SK-N-SH (cell line): ENCODE measurements around the gene ABCA9. TPM values are rescaled to one million over a fixed set of nuclear protein-coding genes. Genes with fewer than 3 reads are reported as not detected.

Experiments
- CTCF ChIA-PET: fragments of 300-600, 350-600 bp; formaldehyde crosslinking; extraction: SDS; loops from one replicate; lab custom pipeline; 2021; lab: Yijun Ruan, JAX
- POLR2A ChIA-PET: fragments of 350-600 bp; sonication (Branson Sonifier 250); formaldehyde crosslinking; extraction: SDS; loops from one replicate; lab custom pipeline; 2020; ENCODE audit warnings: antibody characterized with exemption, inconsistent platforms; lab: Yijun Ruan, JAX
- DNase-seq: peaks from one replicate; pipeline ENCODE4 v3.0.0; 2012
- H2AFZ ChIP-seq: fragments of 200-600 bp; sonication (generic); 2 replicates; pipeline ENCODE4 v1.8.1; 2016; ENCODE audit warnings: antibody characterized with exemption, mild to moderate bottlenecking, low read depth
- H3F3A ChIP-seq: fragments of 200-600 bp; sonication (generic); replicated peaks from 2 replicates; pipeline ENCODE3; 2016; ENCODE audit warnings: antibody characterized with exemption, mild to moderate bottlenecking; ENCODE audit not compliant: insufficient read depth
- H3K27ac ChIP-seq, 2 experiments: fragments of 200-500 bp in 1 of 2; fragments of 200-600 bp in 1 of 2; sonication (Bioruptor generic) in 1 of 2; sonication (generic), shearing (Covaris generic) in 1 of 2; 2 replicates each; pipeline versions ENCODE4 v1.5.1 to v1.6.1; 2014 to 2016; ENCODE audit warnings: low read depth in 2 of 2, inconsistent platforms in 1 of 2, low read length in 1 of 2, mild to moderate bottlenecking in 1 of 2, mixed read lengths in 1 of 2
- H3K27me3 ChIP-seq: fragments of 200-600 bp; sonication (generic), shearing (Covaris generic); 2 replicates; pipeline ENCODE4 v1.6.1; 2016; ENCODE audit warnings: mixed run types; ENCODE audit not compliant: insufficient read depth
- H3K36me3 ChIP-seq, 2 experiments: fragments of 200-500 bp in 1 of 2; fragments of 200-600 bp in 1 of 2; sonication (Bioruptor generic) in 1 of 2; sonication (generic) in 1 of 2; replicated peaks in 1 of 2; 2 replicates each; pipeline versions ENCODE3 to v1.5.1; 2014 to 2016; ENCODE audit warnings: low read length in 1 of 2, mild to moderate bottlenecking in 1 of 2; ENCODE audit not compliant: insufficient read depth in 2 of 2, control insufficient read depth in 1 of 2
- H3K4me1 ChIP-seq, 2 experiments: fragments of 200-500 bp in 1 of 2; fragments of 200-600 bp in 1 of 2; sonication (Bioruptor generic) in 1 of 2; sonication (generic), shearing (Covaris generic) in 1 of 2; 2 replicates each; pipeline versions ENCODE4 v1.5.1 to v1.6.1; 2014 to 2016; ENCODE audit warnings: low read depth in 1 of 2, low read length in 1 of 2, mixed run types in 1 of 2; ENCODE audit not compliant: insufficient read depth in 2 of 2, control insufficient read depth in 1 of 2
- H3K4me2 ChIP-seq: fragments of 200-600 bp; sonication (generic), shearing (Covaris generic); 2 replicates; pipeline ENCODE4 v1.6.1; 2017; ENCODE audit warnings: mixed run types
- H3K4me3 ChIP-seq, 2 experiments: fragments of 200-500 bp in 1 of 2; fragments of 200-600 bp in 1 of 2; sonication (Bioruptor generic) in 1 of 2; sonication (generic), shearing (Covaris generic) in 1 of 2; 2 replicates each; pipeline versions ENCODE4 v1.5.1 to v1.8.1; 2014 to 2016; ENCODE audit warnings: low read depth in 2 of 2, inconsistent platforms in 1 of 2, low read length in 1 of 2, mild to moderate bottlenecking in 1 of 2, mixed read lengths in 1 of 2, moderate library complexity in 1 of 2
- H3K79me2 ChIP-seq: fragments of 200-600 bp; sonication (generic); 2 replicates; pipeline ENCODE4 v1.8.1; 2017; ENCODE audit warnings: mild to moderate bottlenecking; ENCODE audit not compliant: insufficient read depth
- H3K9ac ChIP-seq: fragments of 200-600 bp; sonication (generic); 2 replicates; pipeline ENCODE4 v1.6.1; 2017; ENCODE audit warnings: mixed run types
- H3K9me2 ChIP-seq: fragments of 200-600 bp; sonication (generic); 2 replicates; pipeline ENCODE4 v1.6.1; 2017; ENCODE audit warnings: mixed run types
- H3K9me3 ChIP-seq: fragments of 200-600 bp; sonication (generic); 2 replicates; pipeline ENCODE4 v1.6.1; 2017; ENCODE audit warnings: mixed run types, mild to moderate bottlenecking, moderate library complexity
- H4K20me1 ChIP-seq: fragments of 200-600 bp; sonication (generic); 2 replicates; pipeline ENCODE4 v1.6.1; 2017; ENCODE audit warnings: mild to moderate bottlenecking, mixed run types; ENCODE audit not compliant: insufficient read depth
- CHD2 ChIP-seq: fragments of 150-350 bp; IDR thresholded peaks from 2 replicates; pipeline ENCODE4 v1.6.1; 2018; ENCODE audit warnings: low read length; ENCODE audit not compliant: partially characterized antibody
- CTCF ChIP-seq: fragments of 200-600 bp; sonication (generic); IDR thresholded peaks from 2 replicates; pipeline ENCODE4 v1.6.1; 2017; ENCODE audit warnings: antibody characterized with exemption, mild to moderate bottlenecking, moderate library complexity
- ELF1 ChIP-seq: IDR thresholded peaks from 2 replicates; pipeline ENCODE4 v1.4.0; 2012
- FOSL2 ChIP-seq: IDR thresholded peaks from 2 replicates; pipeline ENCODE4 v1.4.0; 2012; ENCODE audit warnings: low read depth, mild to moderate bottlenecking, moderate library complexity, borderline replicate concordance
- FOXM1 ChIP-seq: IDR thresholded peaks from 2 replicates; pipeline ENCODE4 v1.4.0; 2012; ENCODE audit warnings: low read depth, mild to moderate bottlenecking
- GABPA ChIP-seq: IDR thresholded peaks from 2 replicates; pipeline ENCODE4 v1.4.0; 2012; ENCODE audit warnings: low read depth, mild to moderate bottlenecking
- GATA2 ChIP-seq: sonication (generic); formaldehyde crosslinking; IDR thresholded peaks from 2 replicates; pipeline ENCODE4 v1.5.0; 2020; ENCODE audit warnings: mild to moderate bottlenecking, missing genetic modification reagents
- JUND ChIP-seq: IDR thresholded peaks from 2 replicates; pipeline ENCODE4 v1.4.0; 2012
- MAX ChIP-seq: IDR thresholded peaks from 2 replicates; pipeline ENCODE4 v1.4.0; 2012; ENCODE audit warnings: low read depth
- MEF2A ChIP-seq: IDR thresholded peaks from 2 replicates; pipeline ENCODE4 v1.4.0; 2012; ENCODE audit warnings: low read depth, borderline replicate concordance
- MXI1 ChIP-seq: IDR thresholded peaks from 2 replicates; pipeline ENCODE4 v1.6.1; 2012; ENCODE audit warnings: mild to moderate bottlenecking, low read depth, low read length, improper control_type of control experiment
- PBX3 ChIP-seq: IDR thresholded peaks from 2 replicates; pipeline ENCODE4; 2012
- POLR2AphosphoS5 ChIP-seq: IDR thresholded peaks from 2 replicates; pipeline ENCODE4 v1.6.1; 2012; ENCODE audit warnings: low read depth, low read length
- RCOR1 ChIP-seq: fragments of 150-350 bp; IDR thresholded peaks from 2 replicates; pipeline ENCODE4 v1.6.1; 2017; ENCODE audit warnings: antibody characterized with exemption, low read length
- RXRA ChIP-seq: IDR thresholded peaks from 2 replicates; pipeline ENCODE4 v1.4.0; 2012; ENCODE audit warnings: low read depth, mild to moderate bottlenecking, borderline replicate concordance
- SMC3 ChIP-seq: IDR thresholded peaks from 2 replicates; pipeline ENCODE4 v1.6.1; 2012; ENCODE audit warnings: low read depth, low read length, improper control_type of control experiment
- TCF12 ChIP-seq: IDR thresholded peaks from 2 replicates; pipeline ENCODE4 v1.4.0; 2012
- TEAD4 ChIP-seq: IDR thresholded peaks from 2 replicates; pipeline ENCODE4 v1.4.0; 2012; ENCODE audit warnings: mild to moderate bottlenecking, borderline replicate concordance; ENCODE audit not compliant: insufficient read depth
- USF1 ChIP-seq: IDR thresholded peaks from 2 replicates; pipeline ENCODE4 v1.4.0; 2012; ENCODE audit warnings: low read depth, borderline replicate concordance
- WGBS: methylation state at CpG from one replicate; pipeline ENCODE4 v1.1.6; 2017; ENCODE audit warnings: low lambda C conversion rate; 5-methylcytosine and 5-hydroxymethylcytosine counted together
- polyA plus RNA-seq, 3 experiments: library from polyadenylated mRNA; depleted of rRNA; stranded (reverse); fragments of >200 nt; gene quantifications; 2 replicates each; pipeline ENCODE4 v1.2.3, GENCODE V29; 2012

The ABCA9 gene
- polyA plus RNA-seq, 1 of the 3 experiments (the other 2 are of a cell fraction) = 0.07 TPM

GRCh38 chr17:69084911-69085310 is 24.2 kb upstream of the ABCA9 start:
- Histone ChIP-seq H3K9ac (no peak overlapping the region), H3K4me2 (no peak overlapping the region), H3K36me3 (no peaks in the 10 kb centered on the region), H3K27ac (no peak overlapping the region), H3K4me1 (no peaks in the 10 kb centered on the region), H4K20me1 (no peaks in the 10 kb centered on the region), H3F3A (no peaks in the 10 kb centered on the region), H3K27me3 (no peaks in the 10 kb centered on the region), H3K9me3 (no peaks in the 10 kb centered on the region), H2AFZ (no peak overlapping the region; the same call in 1 of the 2 replicates), H3K79me2 (no peaks in the 10 kb centered on the region), H3K4me3 (no peak overlapping the region), H3K9me2 (peaks cover 5% of the 10 kb centered on the region; the same call in 1 of the 2 replicates)
- peak; percentile 23 for DNase-seq
- CTCF ChIA-PET = interaction anchor here (0.6 to 0.9 kb wide), 4 partner anchors 11 to 318 kb away, joined by 3 read pairs; no protein-coding TSS in a partner anchor
- peak; percentile 55 for TF ChIP-seq CTCF
- no peak for TF ChIP-seq PBX3
- no peak for TF ChIP-seq MAX
- POLR2A ChIA-PET = no interaction called here
- 28% methylated on average over 13 of the region's 13 CpGs for WGBS

- no peak overlapping the region for H3K4me3 ChIP-seq
- H3K4me2 ChIP-seq = no peak overlapping the region
- TF ChIP-seq SMC3 (no peak), TCF12 (no peak), RCOR1 (no peak), MXI1 (no peak), TEAD4 (no peak), MAX (no peak), RXRA (no peak), GABPA (no peak), FOSL2 (no peak), GATA2 (CRISPR knock-in tag) (no peak), CHD2 (no peak), USF1 (no peak), POLR2AphosphoS5 (no peak), MEF2A (no peak), JUND (no peak), ELF1 (no peak), FOXM1 (no peak)
- H3K36me3 ChIP-seq = no peaks in the 10 kb centered on the region
- H3F3A ChIP-seq = no peaks in the 10 kb centered on the region
- H3K9me3 ChIP-seq = no peaks in the 10 kb centered on the region
- H3K9me2 ChIP-seq = peaks cover 5% of the 10 kb centered on the region; the same call in 1 of the 2 replicates
- WGBS = 27% methylated on average over 2 of the region's 2 CpGs
- H3K4me1 ChIP-seq = no peaks in the 10 kb centered on the region
- no peaks in the 10 kb centered on the region for H4K20me1 ChIP-seq
- DNase-seq = no peak
- H3K27ac ChIP-seq = no peak overlapping the region
- H3K79me2 ChIP-seq = no peaks in the 10 kb centered on the region
- H2AFZ ChIP-seq = 0 out of 2 replicates have a peak overlapping the region, but pooled peaks have one; percentile 42
- H3K9ac ChIP-seq = no peak overlapping the region
- H3K27me3 ChIP-seq = no peaks in the 10 kb centered on the region
- ChIA-PET CTCF (no interaction called here), POLR2A (no interaction called here)
These were observed 22.0 kb upstream of the ABCA9 start for GRCh38 chr17:69082696-69083095.
